Measurements from ENCODE around the gene DYNC2I2. TPM values are rescaled to one million over a fixed set of nuclear protein-coding genes. Genes with fewer than 3 reads are reported as not detected.
A peak's percentile ranks its signal among the peaks of the same experiment; 100 is the strongest.

DYNC2I2 gene
- total RNA-seq, 4 donors from 2014 or later, result 21.4 to 44.8 (median 41.1) TPM

DNA sequence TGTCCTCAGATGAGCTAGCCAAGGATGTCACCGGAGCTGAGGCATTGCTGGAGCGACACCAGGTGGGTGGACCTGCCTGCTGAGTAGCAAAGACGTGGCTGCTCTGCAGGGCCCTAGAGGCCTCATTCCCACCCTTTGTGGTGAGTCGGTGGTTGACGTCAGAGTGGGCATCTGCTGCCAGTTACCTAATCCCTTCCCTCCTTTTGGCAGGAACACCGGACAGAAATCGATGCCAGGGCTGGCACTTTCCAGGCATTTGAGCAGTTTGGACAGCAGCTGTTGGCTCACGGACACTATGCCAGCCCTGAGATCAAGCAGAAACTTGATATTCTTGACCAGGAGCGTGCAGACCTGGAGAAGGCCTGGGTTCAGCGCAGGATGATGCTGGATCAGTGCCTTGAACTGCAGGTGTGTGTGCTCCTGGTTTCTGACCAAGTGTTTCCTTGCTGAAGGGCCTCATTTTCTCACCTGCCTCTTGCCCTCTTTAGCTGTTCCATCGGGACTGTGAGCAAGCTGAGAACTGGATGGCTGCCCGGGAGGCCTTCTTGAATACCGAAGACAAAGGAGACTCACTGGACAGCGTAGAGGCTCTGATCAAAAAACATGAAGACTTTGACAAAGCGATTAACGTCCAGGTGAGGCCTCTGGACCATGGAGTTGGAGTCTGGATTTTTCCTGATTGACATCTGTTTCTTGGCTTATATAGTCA is 48.9 kb downstream of the DYNC2I2 start:
- no peak overlapping the region for H3K4me3 ChIP-seq
- H3K9me3 ChIP-seq, result no peaks in the 10 kb centered on the region
- DNase-seq, result peak in 1 of 2 donors; percentile 47
- no peak overlapping the region for H3K27ac ChIP-seq
- TF ChIP-seq POLR2A (IDR thresholded peaks at IDR 0.05), result no peak
- TF ChIP-seq, protein P1, sequence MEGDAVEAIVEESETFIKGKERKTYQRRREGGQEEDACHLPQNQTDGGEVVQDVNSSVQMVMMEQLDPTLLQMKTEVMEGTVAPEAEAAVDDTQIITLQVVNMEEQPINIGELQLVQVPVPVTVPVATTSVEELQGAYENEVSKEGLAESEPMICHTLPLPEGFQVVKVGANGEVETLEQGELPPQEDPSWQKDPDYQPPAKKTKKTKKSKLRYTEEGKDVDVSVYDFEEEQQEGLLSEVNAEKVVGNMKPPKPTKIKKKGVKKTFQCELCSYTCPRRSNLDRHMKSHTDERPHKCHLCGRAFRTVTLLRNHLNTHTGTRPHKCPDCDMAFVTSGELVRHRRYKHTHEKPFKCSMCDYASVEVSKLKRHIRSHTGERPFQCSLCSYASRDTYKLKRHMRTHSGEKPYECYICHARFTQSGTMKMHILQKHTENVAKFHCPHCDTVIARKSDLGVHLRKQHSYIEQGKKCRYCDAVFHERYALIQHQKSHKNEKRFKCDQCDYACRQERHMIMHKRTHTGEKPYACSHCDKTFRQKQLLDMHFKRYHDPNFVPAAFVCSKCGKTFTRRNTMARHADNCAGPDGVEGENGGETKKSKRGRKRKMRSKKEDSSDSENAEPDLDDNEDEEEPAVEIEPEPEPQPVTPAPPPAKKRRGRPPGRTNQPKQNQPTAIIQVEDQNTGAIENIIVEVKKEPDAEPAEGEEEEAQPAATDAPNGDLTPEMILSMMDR (IDR thresholded peaks at IDR 0.05), result no peak
- intact Hi-C loops (cut with DNase I; ENCODE audit: low total_unique reads), result no loop called here
- H3K27me3 ChIP-seq, result no peaks in the 10 kb centered on the region
- no peaks in the 10 kb centered on the region for H3K4me1 ChIP-seq
- no peaks in the 10 kb centered on the region for H3K36me3 ChIP-seq

DNA sequence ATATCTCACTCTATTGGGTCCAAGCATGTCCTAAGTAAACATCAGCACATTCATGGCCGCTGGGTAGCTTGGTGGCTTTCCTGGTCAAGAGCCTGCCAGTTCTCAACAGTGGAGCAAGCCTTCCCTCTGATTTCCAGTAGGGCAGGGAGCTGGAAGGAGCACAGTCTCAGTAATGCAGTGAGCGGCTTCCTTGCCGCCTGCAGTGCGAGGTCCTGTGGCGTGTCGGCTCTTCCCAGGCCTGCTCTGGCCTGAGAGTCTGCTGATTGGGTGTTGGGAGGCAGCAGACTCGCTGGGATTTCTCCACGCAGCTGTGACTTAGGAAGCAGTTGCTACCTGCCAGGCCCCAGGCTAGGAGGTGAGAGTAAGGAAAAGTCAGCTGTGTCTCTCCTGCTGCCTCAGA is 53.0 kb downstream of the DYNC2I2 start:
- Histone ChIP-seq H3K9me3 (no peaks in the 10 kb centered on the region), H3K4me1 (no peaks in the 10 kb centered on the region), H3K36me3 (no peaks in the 10 kb centered on the region), H3K27me3 (no peaks in the 10 kb centered on the region), H3K27ac (no peak overlapping the region), H3K4me3 (no peak overlapping the region)
- no peak for DNase-seq
- intact Hi-C loops (cut with DNase I; ENCODE audit: low total_unique reads), result no loop called here
- TF ChIP-seq, protein P1 (IDR thresholded peaks at IDR 0.05), result no peak
- TF ChIP-seq POLR2A (IDR thresholded peaks at IDR 0.05), result no peak

DNA sequence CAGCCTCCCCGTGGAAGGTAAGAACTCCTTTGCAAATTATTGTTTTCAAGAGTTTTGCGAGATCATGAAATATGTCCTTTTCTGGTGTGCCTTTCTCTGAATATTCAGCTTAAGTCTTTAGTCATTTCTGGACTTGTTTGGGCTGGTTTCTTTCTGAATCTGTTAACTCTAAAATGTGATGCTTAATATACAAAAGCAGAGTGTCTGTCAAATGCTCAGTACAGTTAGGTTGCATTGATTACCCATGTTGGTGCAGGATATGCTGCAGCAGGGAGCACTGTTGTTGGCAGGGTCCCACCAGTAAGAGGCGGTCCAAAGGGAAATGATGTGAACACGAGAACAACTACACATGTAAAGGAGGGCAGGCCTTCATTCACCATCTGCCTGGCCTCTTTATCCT is 56.5 kb downstream of the DYNC2I2 start:
- no peaks in the 10 kb centered on the region for H3K36me3 ChIP-seq
- H3K4me1 ChIP-seq, result no peaks in the 10 kb centered on the region
- no peak overlapping the region for H3K27ac ChIP-seq
- intact Hi-C loops (cut with DNase I; ENCODE audit: low total_unique reads), result no loop called here
- H3K9me3 ChIP-seq, result no peaks in the 10 kb centered on the region
- no peak overlapping the region for H3K4me3 ChIP-seq
- DNase-seq, result no peak
- no peaks in the 10 kb centered on the region for H3K27me3 ChIP-seq
- no peak for TF ChIP-seq POLR2A (IDR thresholded peaks at IDR 0.05)
- TF ChIP-seq, protein P1 (IDR thresholded peaks at IDR 0.05), result no peak

DNA sequence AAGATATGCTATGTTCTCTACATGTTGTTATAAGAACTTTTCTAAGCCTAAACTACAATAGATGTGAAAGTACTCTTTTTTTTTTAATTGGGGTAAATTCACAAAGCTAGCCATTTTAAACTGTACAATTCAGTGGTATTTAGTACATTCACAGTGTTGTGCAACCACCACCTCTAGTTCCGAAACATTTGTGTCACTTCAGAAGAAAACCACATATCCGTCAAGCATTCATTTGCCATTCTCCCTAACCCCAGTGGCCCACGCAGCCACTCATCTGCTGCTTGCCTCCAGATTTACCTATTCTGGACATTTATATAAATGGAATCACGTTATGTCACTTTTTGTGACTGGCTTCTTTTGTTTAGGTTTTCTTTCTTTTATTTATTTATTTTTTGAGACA is 61.2 kb downstream of the DYNC2I2 start:
- TF ChIP-seq, protein P1 (IDR thresholded peaks at IDR 0.05), result no peak
- TF ChIP-seq POLR2A (IDR thresholded peaks at IDR 0.05), result no peak
- DNase-seq, result no peak
- Histone ChIP-seq H3K27me3 (no peaks in the 10 kb centered on the region), H3K9me3 (no peaks in the 10 kb centered on the region), H3K4me3 (no peak overlapping the region), H3K36me3 (no peaks in the 10 kb centered on the region), H3K4me1 (no peaks in the 10 kb centered on the region), H3K27ac (no peak overlapping the region)
- intact Hi-C loops (cut with DNase I; ENCODE audit: low total_unique reads), result no loop called here

DNA sequence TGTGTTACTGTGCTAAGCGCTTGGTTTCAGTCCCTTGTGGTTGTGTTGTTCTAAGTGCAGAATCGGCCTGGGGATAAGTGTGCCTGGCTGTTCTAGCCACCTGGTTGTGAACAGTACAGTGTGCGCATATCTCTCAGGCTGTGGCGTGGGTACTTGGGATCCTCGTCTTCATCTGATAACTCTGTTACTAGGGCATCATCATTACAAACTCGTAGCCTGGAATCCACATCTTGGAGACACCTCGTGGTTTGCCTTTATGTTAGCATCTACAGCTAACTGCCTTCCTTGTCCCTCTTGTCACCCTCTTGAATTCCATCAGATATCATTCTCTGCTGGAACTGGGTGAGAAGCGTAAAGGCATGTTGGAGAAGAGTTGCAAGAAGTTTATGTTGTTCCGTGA is 62.8 kb downstream of the DYNC2I2 start:
- Histone ChIP-seq H3K4me1 (no peaks in the 10 kb centered on the region), H3K27ac (no peak overlapping the region), H3K9me3 (no peaks in the 10 kb centered on the region), H3K4me3 (no peak overlapping the region), H3K36me3 (no peaks in the 10 kb centered on the region), H3K27me3 (no peaks in the 10 kb centered on the region)
- intact Hi-C loops (cut with DNase I; ENCODE audit: low total_unique reads), result no loop called here
- no peak for TF ChIP-seq POLR2A (IDR thresholded peaks at IDR 0.05)
- TF ChIP-seq, protein P1 (IDR thresholded peaks at IDR 0.05), result no peak
- no peak for DNase-seq

Data from uterus (tissue), 4 donors.